Stimulated activated CD8-positive, alpha-beta memory T cell treated with anti-CD3 and anti-CD28 coated beads, Interleukin-15, amount 100 ng/mL, for 48 hours (primary cell): ENCODE measurements around the gene TRABD2A.

Experiments used
- DNase-seq, 2 donors: peaks; one replicate each; pipeline ENCODE4 v3.0.0-alpha.2; 2020; ENCODE audit warnings: low read depth in 2 of 2

Gene TRABD2A

GRCh38 chr2:84817239-84817655 is 63.6 kb downstream of the TRABD2A start:
- no peak for DNase-seq

GRCh38 chr2:84816426-84817026 is 64.4 kb downstream of the TRABD2A start:
- DNase-seq, result no peak

- no peak for DNase-seq
Observed at GRCh38 chr2:84815146-84815545, 65.7 kb downstream of the TRABD2A start.

DNA sequence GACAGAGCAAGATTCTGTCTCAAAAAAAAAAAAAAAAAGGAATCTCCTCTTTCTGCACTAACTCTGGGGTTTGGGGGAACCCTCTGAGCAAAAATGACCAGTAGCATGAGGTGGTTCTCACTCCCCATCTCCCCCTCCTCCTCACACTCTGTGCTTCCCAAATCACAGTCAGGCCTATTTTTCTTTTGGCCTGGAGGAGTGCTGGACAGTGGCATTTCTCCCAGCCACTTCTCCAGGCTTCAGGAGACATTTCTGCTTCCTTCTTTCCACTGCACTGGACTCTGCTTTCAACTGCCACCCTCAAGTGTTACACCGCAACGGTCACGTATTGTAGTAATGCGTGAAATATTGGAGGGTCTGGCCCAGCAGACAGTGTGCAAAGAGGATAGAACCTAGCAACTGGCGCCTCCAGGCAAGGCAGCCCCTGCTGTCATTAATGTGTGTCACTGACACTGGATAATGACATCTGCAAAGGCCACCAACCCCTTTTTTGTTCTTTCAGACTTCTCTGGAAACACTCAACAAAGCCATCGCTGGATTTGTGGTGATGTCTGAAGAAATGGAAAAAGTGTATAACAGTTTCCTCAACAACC is 68.9 kb downstream of the TRABD2A start:
- DNase-seq, result no peak

- no peak for DNase-seq
Observed at GRCh38 chr2:84808279-84808678, 72.6 kb downstream of the TRABD2A start.

GRCh38 chr2:84807063-84807485 is 73.8 kb downstream of the TRABD2A start:
- no peak for DNase-seq

- no peak for DNase-seq
Observed at GRCh38 chr2:84805250-84805958, 75.5 kb downstream of the TRABD2A start.

- DNase-seq, result no peak
Observed at GRCh38 chr2:84801811-84802210, 79.1 kb downstream of the TRABD2A start.

DNA sequence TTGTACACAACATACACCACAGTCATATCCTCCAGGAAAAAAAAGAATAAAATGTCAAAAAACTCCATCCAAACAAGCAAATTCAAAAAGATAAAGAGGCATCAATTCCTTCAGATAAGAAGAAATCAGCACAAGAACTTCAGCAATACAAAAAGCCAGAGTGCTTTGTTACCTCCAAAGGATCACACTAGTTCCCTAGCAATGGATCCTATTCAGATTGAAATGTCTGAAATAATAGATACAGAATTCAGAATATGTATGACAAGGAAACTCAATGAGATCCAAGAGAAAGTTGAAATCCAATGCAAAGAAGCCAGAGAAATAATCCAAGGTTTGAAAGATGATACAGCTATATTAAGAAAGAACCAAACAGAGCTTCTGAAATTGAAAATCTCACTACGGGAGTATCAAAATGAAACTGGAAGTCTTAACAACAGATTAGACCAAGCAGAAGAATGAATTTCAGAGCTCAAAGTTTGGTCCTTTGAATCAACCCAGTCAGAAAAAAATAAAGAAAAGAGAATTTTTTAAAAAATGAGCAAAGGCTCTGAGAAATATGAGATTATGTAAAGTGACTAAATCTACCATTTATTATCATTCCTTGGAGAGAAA is 80.6 kb downstream of the TRABD2A start:
- DNase-seq, result no peak

DNA sequence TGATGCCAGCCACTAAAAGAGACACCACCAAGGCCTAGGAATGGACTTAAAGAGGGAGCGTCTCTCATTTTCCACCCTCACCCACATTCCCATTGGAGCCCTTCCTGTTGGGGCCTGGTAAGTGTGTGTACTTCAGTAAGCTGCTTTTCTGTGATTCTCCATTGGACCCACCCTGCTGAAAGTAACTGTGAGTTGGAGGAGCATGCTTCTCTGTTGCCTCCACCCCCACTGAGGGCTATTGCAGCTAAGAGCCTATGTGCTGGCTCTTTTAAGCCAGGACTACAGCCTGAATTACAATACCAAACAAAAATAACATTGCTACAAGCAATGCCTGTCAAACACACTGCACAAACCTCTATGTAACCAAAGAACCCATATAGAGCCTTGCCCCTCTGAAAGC is 81.1 kb downstream of the TRABD2A start:
- no peak for DNase-seq

- no peak for DNase-seq
Observed at GRCh38 chr2:84797271-84797670, 83.6 kb downstream of the TRABD2A start.

- no peak for DNase-seq
Observed at GRCh38 chr2:84796798-84797197, 84.1 kb downstream of the TRABD2A start.

GRCh38 chr2:84793641-84794040 is 87.2 kb downstream of the TRABD2A start:
- no peak for DNase-seq

DNA sequence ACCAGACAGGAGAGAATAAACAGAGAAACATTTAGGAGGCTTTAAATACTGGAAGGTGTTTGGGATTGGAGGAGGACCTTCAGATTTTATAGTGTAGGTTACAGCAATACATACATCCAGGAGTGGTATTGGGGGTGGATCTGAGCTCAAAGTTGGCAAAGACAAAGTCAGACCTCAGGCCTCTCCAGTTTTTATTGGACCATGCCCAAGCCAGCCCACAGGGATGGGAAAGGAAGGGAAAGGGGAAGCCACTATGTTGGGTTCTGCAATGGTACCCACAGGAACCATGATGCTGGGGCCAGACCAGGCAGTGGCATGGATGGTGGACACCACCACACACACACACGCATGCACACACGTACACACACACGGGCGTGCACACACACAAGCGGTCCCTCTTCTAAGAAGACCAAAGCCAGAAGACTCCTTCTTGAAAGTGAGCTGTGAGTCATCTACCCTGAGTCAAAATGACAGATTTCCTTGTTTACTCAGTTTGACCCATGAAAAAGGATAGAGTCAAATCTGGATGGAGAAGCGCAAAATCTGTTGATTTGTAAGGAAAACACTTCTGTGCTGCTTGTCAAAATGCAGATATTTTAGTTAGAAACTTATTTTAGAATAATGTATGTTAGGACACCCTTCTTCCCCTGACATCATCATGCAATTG is 87.9 kb downstream of the TRABD2A start:
- no peak for DNase-seq

DNA sequence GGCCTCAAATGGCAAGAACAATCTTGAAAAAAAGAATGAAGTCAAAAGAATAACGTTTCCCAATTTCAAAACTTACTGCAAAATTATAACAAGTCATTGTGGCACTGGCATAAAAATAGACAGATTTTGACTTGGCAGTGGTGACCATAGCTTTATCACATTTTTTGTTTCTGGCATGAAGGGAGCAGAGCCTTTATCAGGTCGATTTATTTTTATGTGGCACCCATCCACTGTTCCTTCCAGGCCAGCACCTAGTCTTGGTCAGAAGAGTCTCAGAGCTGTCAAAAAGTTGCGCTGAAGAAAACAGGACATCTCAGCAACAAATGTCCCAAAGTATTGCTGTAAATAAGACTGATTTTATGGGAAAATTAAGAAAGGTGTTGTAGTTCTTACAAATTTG is 92.4 kb downstream of the TRABD2A start:
- no peak for DNase-seq

DNA sequence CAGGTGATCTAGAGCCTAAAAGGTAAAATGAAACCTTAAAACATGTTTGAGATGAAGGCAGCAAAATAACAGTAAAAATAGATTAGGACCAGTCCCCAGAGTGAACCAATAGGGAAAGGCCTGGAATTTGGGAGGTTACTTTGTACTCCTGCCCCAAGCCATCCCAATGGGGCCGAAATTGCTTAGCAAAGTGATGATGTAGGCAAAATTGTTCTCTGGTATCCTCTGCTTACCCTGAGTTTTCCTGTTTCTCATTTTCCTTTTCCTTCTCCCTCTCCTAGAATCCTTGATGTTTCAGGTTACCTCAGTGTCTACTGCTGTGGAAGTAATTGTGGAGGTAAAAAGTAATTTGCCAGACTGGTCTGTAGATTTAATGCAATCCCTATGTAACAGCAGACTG is 92.9 kb downstream of the TRABD2A start:
- DNase-seq, result no peak

DNA sequence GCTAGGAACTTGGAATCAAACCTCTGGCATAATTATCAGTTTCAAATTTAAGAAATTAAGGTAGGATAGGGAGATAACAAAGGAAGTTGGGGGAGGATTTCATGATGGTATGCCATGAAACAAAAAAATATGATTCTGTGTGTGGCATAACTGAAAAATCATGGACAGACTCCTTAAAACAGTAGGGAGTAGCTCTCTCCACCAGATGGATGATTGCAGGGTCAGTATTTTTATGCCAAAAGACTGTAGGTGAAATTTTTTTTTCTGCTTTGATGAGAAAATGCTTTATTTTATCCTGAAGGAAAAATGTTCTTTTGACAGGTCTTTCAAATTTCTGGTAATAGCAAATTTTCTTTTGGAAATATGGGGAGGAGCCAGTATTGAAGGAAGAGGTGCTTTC is 94.3 kb downstream of the TRABD2A start:
- no peak for DNase-seq

DNA sequence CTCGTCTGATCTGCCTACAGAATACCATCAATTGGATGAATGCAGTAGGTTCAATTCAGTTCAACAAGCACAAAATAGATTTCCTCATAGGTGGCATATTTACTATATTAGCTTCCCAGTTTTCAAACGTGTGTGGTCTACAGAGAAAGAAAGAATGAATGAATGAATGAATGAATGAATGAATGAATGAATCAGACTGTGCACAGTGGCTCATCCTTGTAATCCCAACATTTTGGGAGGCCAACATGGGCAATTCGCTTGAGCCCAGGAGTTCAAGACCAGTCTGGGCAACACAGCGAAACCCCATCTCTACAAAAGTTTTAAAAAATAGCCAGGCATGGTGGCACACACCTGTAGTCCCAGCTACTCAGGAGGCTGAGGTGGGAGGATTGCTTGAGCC is 94.9 kb downstream of the TRABD2A start:
- DNase-seq, result no peak

DNA sequence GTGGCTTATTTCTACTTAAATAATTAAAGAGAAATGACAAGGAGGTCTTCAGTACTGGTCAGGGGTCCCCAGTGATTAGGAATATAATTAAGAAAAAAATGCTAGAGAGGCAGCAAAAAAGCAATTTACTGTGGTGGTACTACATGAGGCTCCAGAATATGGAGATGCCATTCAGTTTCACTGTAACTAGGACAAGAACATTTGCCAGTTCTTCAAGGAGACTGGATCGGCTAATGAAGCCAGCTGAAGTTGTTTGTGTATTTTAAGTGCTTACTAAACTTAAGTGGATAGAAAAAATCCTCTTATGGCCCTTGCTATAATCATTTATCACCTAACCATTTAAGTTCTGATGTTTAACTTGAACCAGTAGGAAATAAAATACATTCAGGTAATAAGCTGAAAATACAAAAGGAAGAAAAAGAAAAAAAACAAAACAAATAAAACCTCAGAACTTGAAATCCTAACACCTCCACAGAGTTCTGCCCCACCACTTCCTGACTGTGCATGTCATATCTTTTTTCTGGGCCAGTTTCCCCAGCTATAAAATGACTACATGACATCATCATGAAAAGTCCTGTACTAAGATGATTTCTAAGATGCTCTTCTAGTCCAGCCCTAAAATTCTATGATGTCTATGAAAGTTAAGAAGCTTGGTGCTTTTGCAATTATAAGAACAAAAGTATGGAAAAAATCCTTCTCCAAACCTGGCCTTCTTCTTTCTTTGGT is 98.0 kb downstream of the TRABD2A start:
- no peak for DNase-seq

DNA sequence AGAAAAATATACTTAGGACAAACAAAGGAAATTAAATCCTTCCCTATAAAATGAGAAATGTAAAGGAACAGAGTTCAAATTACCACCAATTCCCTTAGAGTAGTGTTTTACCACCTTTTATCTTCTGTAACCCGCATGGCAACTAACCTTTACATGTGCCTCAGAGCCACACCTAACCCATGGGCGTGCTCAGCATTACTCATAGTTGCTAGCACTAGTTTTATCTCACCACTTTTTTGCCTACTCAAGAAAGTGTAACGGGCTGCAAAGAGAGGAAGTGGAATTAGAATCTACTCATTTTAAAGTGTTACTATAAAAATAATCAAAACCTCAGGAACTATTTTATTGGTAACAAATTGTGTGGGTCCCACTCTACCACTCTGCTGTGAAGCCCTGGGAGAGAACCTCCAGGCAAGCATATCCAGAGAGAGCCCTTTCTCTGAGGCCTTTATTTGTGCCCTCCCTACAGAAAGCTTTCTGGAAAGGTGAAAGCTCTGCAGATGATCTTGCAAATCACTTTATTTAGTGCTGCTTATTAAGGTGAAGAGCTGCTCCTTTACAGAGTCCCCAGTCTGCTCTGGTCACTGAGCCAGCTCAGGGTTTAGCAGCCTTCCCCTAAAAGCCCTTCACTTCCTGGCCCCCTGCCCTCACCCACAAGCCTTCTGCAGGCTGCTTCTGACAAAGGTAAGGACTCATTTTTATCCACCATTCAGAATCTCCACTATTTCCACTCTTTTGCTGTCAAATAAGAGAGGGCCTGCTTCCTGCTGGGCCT is 98.8 kb downstream of the TRABD2A start:
- DNase-seq, result peak; percentile 40 to 48

- no peak for DNase-seq
Observed at GRCh38 chr2:84779781-84780180, 101.1 kb downstream of the TRABD2A start.
